OCI-LY1 (cell line): Measurements from ENCODE around the gene ITGA7.

Experiments
- H2AFZ ChIP-seq: fragments of 200-600 bp; sonication (generic), shearing (Covaris generic); 2 replicates; pipeline ENCODE4 v1.6.0; 2014; ENCODE audit warnings: antibody characterized with exemption, mild to moderate bottlenecking, low read length
- H3F3A ChIP-seq: fragments of 200-600 bp; sonication (generic), shearing (Covaris generic); 2 replicates; pipeline ENCODE4 v1.6.0; 2014; ENCODE audit warnings: mild to moderate bottlenecking, antibody characterized with exemption, low read length, moderate library complexity; ENCODE audit not compliant: insufficient read depth
- H3K27ac ChIP-seq: fragments of 200-600 bp; sonication (generic); 2 replicates; pipeline ENCODE4 v1.5.1; 2014; ENCODE audit warnings: low read length, mixed run types, mild to moderate bottlenecking, low read depth; ENCODE audit not compliant: poor library complexity, severe bottlenecking
- H3K27me3 ChIP-seq: fragments of 200-600 bp; sonication (generic); 2 replicates; pipeline ENCODE4 v1.6.0; 2014; ENCODE audit warnings: antibody characterized with exemption, mild to moderate bottlenecking, low read length, moderate library complexity; ENCODE audit not compliant: insufficient read depth
- H3K36me3 ChIP-seq: fragments of 200-600 bp; sonication (generic); 2 replicates; pipeline ENCODE4 v1.6.1; 2014; ENCODE audit warnings: mild to moderate bottlenecking, antibody characterized with exemption, low read length, moderate library complexity, mixed read lengths; ENCODE audit not compliant: insufficient read depth
- H3K4me1 ChIP-seq: fragments of 200-600 bp; sonication (generic); 2 replicates; pipeline ENCODE4 v1.5.1; 2014; ENCODE audit warnings: mild to moderate bottlenecking, low read length, moderate library complexity; ENCODE audit not compliant: insufficient read depth, severe bottlenecking
- H3K4me2 ChIP-seq: fragments of 200-600 bp; sonication (generic), shearing (Covaris generic); 2 replicates; pipeline ENCODE4 v1.6.1; 2014; ENCODE audit warnings: low read length
- H3K4me3 ChIP-seq: fragments of 200-600 bp; sonication (generic); 2 replicates; pipeline ENCODE4 v1.5.1; 2014; ENCODE audit warnings: low read length, low read depth, mild to moderate bottlenecking, mixed read lengths; ENCODE audit not compliant: poor library complexity, severe bottlenecking
- H3K79me2 ChIP-seq: fragments of 200-600 bp; shearing (Covaris generic); 2 replicates; pipeline ENCODE4 v1.6.1; 2016; ENCODE audit warnings: mixed run types, low read length, mixed read lengths; ENCODE audit not compliant: insufficient read depth
- H3K9ac ChIP-seq: fragments of 200-600 bp; sonication (generic), shearing (Covaris generic); 2 replicates; pipeline ENCODE4 v1.6.1; 2014; ENCODE audit warnings: mild to moderate bottlenecking, low read length, mixed read lengths
- H3K9me2 ChIP-seq: fragments of 200-600 bp; sonication (generic), shearing (Covaris generic); 2 replicates; pipeline ENCODE4 v1.6.1; 2014; ENCODE audit warnings: low read depth, mild to moderate bottlenecking, low read length, mixed read lengths
- H3K9me3 ChIP-seq: fragments of 200-600 bp; shearing (Covaris generic); 2 replicates; pipeline ENCODE4 v1.6.1; 2014; ENCODE audit warnings: low read length, mixed read lengths
- H4K20me1 ChIP-seq: fragments of 200-600 bp; sonication (generic), shearing (Covaris generic); 2 replicates; pipeline ENCODE4 v1.6.0; 2016; ENCODE audit warnings: mild to moderate bottlenecking, low read length; ENCODE audit not compliant: insufficient read depth
- EZH2 ChIP-seq: fragments of 200-600 bp; sonication (generic), shearing (Covaris generic); IDR thresholded peaks from 2 replicates; pipeline ENCODE4 v1.8.0; 2017; ENCODE audit warnings: borderline replicate concordance, mixed run types, mild to moderate bottlenecking, antibody characterized with exemption, low read length, moderate library complexity, mixed read lengths
- TF ChIP-seq, protein P1 (sequence below): fragments of 200-600 bp; sonication (generic), shearing (Covaris generic); IDR thresholded peaks from 2 replicates; pipeline ENCODE4 v1.5.1; 2017; ENCODE audit warnings: mild to moderate bottlenecking, antibody characterized with exemption, low read length, moderate library complexity, mixed read lengths

The ITGA7 gene

DNA sequence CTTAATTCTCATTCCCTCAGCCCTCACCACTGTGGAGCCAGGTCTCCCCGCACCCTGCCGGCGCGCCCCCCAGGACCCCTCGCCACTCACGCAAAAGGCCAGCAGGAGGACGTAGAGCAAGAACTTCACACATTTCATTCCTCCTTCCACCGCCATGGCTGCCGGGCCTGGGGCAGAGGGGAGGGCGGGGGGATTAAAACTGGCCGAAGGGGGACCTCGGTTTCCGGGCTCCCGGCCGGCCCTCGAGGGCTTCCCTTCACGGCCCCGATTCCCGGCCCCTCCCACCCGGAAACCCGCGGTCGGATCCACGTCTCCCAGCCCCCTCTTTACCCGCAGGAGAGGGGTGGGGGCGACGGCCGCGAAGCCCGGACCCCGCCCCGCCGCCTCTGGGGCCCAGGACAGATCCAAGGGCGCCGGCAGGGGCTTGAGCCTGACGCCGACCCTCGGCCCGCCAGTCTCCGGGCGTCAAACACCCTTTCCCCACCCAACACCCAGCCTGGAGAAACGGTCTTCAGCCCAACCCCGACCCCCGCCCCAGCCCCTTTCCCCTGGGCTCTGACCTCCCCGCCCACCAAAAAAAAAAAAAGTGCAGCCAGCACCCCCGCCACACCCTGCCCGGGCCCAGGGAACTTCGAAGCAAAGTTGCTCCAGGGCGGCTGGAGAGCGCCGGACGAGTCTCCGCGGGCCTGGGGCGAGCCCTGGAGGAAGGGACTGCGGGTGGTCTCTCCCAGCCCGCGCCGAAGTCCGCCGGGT, 20.7 kb upstream of the ITGA7 start:
- Histone ChIP-seq H3K9me3 (no peaks in the 10 kb centered on the region), H2AFZ (no peak overlapping the region), H3K4me3 (peak overlapping the region; percentile 76), H3K4me2 (peak overlapping the region; percentile 95), H3K27ac (no peak overlapping the region), H3K4me1 (peaks cover 41% of the 10 kb centered on the region), H3K79me2 (no peaks in the 10 kb centered on the region), H3K27me3 (no peaks in the 10 kb centered on the region), H3K36me3 (no peaks in the 10 kb centered on the region), H3K9ac (peak overlapping the region; percentile 82), H4K20me1 (no peaks in the 10 kb centered on the region), H3K9me2 (no peaks in the 10 kb centered on the region), H3F3A (peaks cover 3% of the 10 kb centered on the region; the same call in 1 of the 2 replicates)
- no peak for TF ChIP-seq EZH2
- TF ChIP-seq, protein P1, sequence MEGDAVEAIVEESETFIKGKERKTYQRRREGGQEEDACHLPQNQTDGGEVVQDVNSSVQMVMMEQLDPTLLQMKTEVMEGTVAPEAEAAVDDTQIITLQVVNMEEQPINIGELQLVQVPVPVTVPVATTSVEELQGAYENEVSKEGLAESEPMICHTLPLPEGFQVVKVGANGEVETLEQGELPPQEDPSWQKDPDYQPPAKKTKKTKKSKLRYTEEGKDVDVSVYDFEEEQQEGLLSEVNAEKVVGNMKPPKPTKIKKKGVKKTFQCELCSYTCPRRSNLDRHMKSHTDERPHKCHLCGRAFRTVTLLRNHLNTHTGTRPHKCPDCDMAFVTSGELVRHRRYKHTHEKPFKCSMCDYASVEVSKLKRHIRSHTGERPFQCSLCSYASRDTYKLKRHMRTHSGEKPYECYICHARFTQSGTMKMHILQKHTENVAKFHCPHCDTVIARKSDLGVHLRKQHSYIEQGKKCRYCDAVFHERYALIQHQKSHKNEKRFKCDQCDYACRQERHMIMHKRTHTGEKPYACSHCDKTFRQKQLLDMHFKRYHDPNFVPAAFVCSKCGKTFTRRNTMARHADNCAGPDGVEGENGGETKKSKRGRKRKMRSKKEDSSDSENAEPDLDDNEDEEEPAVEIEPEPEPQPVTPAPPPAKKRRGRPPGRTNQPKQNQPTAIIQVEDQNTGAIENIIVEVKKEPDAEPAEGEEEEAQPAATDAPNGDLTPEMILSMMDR, result no peak

DNA sequence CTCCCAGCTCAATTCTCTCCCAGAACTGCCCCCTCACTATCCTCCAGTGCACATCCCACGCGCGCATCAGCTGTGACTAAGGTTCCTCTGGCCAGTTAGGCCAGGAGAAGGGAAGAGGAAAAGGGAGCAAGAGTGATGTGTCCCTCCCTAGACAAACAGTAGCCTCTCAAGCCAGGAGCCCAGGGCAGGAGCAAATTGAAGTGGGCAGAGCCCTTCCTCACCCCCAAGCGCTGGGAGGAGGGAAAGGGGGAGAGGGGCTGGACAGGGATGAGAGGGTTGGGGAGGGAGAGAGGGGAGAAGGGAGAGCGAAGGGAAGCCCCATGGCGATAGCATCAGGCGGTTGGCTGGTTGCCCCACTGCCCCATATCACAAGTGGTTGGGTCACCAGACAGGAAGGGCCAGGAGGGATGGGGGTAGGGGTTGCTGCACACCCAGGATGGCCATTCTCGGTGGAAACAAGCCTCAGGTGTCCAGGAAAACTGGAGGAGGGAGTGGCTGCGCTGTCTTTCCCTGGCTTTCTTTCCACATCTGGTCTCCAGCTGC, 20.0 kb upstream of the ITGA7 start:
- H3K9ac ChIP-seq, result peak overlapping the region; percentile 82
- peaks cover 3% of the 10 kb centered on the region; the same call in 1 of the 2 replicates for H3F3A ChIP-seq
- peaks cover 47% of the 10 kb centered on the region for H3K4me1 ChIP-seq
- no peaks in the 10 kb centered on the region for H3K9me3 ChIP-seq
- peak overlapping the region; percentile 76 for H3K4me3 ChIP-seq
- H3K9me2 ChIP-seq, result no peaks in the 10 kb centered on the region
- H3K27ac ChIP-seq, result no peak overlapping the region
- H3K79me2 ChIP-seq, result no peaks in the 10 kb centered on the region
- no peaks in the 10 kb centered on the region for H3K36me3 ChIP-seq
- no peaks in the 10 kb centered on the region for H3K27me3 ChIP-seq
- no peak for TF ChIP-seq EZH2
- TF ChIP-seq, protein P1, result no peak
- no peaks in the 10 kb centered on the region for H4K20me1 ChIP-seq
- peak overlapping the region; percentile 95 for H3K4me2 ChIP-seq
- no peak overlapping the region for H2AFZ ChIP-seq

DNA sequence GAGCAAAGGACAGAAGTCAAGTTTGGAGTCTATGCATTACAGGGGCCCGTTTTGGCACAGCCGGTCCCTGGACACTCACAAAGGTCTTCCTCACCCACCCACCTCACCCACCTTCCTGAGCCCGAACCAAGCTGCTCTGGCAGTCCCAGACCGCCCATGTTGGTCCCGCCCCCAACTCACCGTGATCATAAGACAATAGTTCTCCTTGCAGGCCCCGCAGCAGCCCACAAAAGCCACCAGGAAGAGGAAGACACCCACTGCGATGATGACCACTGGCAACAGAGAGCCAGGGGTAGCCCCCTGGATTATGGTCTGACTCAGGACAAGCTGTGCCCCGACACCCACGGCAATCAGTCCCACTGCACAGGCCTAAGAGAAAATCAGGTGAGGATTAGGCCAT, 19.3 kb upstream of the ITGA7 start:
- peak overlapping the region; percentile 76 for H3K4me3 ChIP-seq
- H3K4me2 ChIP-seq, result peak overlapping the region; percentile 95
- H3K4me1 ChIP-seq, result peaks cover 50% of the 10 kb centered on the region
- H2AFZ ChIP-seq, result no peak overlapping the region
- H3K9me2 ChIP-seq, result no peaks in the 10 kb centered on the region
- no peaks in the 10 kb centered on the region for H3K27me3 ChIP-seq
- TF ChIP-seq EZH2, result no peak
- TF ChIP-seq, protein P1, result no peak
- H3K79me2 ChIP-seq, result no peaks in the 10 kb centered on the region
- H4K20me1 ChIP-seq, result no peaks in the 10 kb centered on the region
- H3K9ac ChIP-seq, result peak overlapping the region; percentile 82; the same call in 1 of the 2 replicates
- peak overlapping the region; percentile 19 for H3K27ac ChIP-seq
- peaks cover 3% of the 10 kb centered on the region; the same call in 1 of the 2 replicates for H3F3A ChIP-seq
- no peaks in the 10 kb centered on the region for H3K9me3 ChIP-seq
- no peaks in the 10 kb centered on the region for H3K36me3 ChIP-seq
